Renal cortex interstitium (tissue), 11 donors: Measurements from ENCODE around the gene MRPS12. TPM values are rescaled to one million over a fixed set of nuclear protein-coding genes. Genes with fewer than 3 reads are reported as not detected.

Source experiments
- DNase-seq, 11 donors: peaks; one replicate each; pipeline ENCODE4 v3.0.0-alpha.2; 2013; ENCODE audit warnings: low read depth in 9 of 11, low spot score in 4 of 11; ENCODE audit errors: extremely low read depth in 1 of 11
- polyA plus RNA-seq, 3 donors: library from polyadenylated mRNA; unstranded; fragments of 120-200 nt; gene quantifications; one replicate each; pipeline ENCODE4 v1.2.1, GENCODE V29; 2013; ENCODE audit not compliant: insufficient read length in 3 of 3

Gene MRPS12
- polyA plus RNA-seq, 3 donors = 15.2 to 27.4 (median 26.5) TPM

DNA sequence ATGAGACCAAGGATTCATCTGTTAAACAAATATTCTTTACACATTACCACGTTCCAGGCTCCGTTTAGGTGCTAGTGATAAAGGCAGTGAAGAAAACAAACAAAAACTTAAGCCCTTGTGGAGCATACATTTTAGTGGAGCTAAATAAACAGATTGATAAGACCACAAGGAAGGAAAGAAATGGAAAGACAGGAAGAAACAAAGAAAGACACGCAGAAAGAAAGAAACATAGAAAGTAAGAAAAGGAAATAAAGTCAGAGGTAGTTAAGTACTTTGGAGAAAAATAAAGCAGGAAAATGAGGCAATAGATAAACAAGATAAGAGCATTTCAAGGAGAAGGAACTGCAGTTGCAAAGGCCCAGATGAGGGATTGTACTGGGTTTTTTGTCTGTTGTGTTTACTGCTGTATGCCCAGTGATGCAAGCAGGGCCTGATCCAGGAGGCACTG, 30.0 kb upstream of the MRPS12 start:
- no peak for DNase-seq

DNA sequence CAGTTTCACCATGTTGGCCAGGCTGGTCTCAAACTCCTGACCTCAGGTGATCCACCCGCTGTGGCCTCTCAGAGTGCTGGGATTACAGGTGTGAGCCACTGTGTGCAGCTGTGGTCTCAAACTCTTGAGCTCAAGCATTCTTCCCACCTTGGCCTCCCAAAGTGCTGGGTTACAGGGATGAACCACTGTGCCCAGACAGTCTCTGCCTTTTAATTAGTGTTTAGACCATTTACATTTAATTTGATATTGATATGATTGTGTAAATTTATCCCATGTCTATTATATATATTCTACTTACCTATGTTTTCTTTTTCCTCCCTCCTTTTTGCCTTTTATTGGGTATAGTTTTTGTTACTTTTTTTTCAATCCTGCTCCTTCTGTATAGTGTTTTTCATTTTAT, 29.1 kb upstream of the MRPS12 start:
- DNase-seq = no peak

DNA sequence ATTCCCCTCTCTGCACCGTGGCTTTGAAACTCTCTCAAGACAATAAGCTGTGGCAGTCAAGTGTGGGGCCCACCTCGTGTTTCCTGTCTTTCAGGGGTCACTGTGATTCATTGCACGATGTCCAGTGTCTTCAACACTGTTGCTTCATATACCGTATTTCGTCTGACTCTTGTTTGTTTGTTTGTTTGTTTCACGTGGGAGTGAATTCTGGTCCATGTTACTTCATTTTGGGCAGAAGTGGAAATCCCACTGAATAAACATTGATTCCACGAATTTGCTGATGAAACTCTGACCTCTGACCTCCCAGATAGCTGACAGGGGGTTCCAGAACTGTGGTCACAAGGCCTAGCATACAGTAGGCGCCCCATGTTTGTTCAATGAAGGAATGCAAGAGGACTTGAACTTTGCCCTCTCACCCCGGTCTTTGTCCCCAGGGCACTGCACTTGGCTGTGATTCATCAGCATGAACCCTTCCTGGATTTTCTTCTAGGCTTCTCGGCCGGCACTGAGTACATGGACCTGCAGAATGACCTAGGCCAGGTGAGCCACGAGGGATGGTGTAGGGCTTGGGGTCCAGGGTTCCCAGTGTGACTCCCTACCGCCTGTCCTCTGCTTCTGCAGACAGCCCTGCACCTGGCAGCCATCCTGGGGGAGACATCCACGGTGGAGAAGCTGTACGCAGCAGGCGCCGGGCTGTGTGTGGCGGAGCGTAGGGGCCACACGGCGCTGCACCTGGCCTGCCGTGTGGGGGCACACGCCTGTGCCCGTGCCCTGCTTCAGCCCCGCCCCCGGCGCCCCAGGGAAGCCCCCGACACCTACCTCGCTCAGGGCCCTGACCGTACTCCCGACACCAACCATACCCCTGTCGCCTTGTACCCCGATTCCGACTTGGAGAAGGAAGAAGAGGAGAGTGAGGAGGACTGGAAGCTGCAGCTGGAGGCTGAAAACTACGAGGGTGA, 25.9 kb upstream of the MRPS12 start:
- no peak for DNase-seq

DNA sequence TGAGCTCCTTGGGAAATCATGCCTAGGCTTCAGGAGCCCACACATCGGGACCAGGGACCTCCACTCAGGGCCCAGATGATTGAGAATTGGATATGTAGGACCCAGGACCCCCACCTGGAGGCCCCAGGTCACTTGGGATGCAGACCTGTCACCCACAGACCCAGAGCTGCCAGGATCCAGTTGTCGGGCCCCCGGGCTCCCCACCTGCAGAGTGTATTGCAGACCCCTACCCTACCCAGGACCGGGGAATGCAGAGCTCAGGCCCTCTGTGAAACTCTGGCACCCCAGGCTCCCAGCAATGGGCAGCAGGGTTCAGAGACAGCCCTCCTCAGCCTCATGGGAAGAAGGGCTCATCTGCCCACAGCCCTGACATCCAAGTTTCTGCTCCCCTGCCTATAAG, 25.1 kb upstream of the MRPS12 start:
- no peak for DNase-seq

DNA sequence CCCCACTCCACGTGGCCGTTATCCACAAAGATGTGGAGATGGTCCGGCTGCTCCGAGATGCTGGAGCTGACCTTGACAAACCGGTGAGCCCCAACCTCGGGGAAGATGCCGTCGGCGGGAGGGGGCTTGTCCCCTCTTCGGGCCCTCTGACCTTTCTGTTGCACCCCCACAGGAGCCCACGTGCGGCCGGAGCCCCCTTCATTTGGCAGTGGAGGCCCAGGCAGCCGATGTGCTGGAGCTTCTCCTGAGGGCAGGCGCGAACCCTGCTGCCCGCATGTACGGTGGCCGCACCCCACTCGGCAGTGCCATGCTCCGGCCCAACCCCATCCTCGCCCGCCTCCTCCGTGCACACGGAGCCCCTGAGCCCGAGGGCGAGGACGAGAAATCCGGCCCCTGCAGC, 23.5 kb upstream of the MRPS12 start:
- DNase-seq = no peak

DNA sequence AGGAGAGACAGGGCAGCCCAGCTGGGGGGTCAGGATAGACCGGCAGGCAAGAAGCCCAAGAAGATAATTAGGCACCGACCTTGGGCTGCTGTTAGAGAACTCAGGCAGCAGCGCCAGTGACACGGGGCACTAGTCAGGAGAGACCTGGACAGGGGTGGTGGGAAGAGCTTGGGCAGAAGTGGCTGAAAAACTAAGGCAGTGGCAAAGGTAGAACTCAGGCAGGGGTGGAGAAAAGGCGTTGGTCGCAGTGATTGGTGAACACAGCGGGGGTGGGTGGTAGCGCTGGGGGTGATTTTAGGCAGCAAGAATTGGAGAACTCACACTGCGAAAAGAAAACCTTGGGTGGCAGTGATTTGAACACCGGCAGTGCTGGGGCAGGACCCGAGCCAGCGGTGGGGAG, 23.1 kb upstream of the MRPS12 start:
- no peak for DNase-seq

DNA sequence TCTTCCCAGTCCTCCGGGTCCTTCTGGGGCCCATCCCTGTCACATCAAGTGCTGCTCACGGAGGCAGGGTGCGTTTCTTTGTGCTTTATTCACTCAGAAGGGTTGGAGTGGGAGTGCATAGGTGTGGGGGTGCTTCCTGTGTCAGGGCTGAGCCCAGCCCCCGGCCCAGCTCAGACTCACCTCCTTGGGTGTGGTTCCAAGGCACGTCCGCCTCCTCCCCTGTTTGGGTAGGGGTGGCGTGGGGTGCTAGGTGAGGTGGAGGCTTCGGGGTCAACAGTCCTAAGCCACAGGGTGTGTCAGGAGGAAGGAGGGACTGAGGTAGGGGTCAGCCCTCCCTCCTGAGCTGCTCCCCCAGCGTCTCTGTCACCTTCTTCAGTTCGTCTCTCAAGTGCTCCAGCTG, 21.8 kb upstream of the MRPS12 start:
- DNase-seq = no peak

DNA sequence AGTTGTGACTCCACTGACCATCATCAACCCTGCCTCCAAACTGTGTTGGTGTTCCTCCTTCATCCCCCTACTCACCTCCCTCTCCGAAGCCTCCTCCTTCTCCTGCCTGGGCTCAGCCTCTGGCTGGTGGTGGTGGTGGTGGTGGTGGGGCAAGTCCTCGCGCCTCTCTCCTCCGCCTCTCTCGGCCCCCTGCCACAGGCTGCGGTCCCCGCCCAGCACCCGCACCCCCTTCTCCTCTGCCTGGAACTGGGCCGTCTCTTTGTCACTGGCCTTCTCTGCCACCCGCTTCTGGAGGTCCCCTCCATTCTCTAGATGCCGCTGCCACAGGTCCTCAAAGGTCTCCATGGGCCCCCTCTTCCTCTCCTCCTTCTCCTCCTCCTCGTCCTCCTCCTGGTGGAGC, 20.3 kb upstream of the MRPS12 start:
- DNase-seq = no peak

DNA sequence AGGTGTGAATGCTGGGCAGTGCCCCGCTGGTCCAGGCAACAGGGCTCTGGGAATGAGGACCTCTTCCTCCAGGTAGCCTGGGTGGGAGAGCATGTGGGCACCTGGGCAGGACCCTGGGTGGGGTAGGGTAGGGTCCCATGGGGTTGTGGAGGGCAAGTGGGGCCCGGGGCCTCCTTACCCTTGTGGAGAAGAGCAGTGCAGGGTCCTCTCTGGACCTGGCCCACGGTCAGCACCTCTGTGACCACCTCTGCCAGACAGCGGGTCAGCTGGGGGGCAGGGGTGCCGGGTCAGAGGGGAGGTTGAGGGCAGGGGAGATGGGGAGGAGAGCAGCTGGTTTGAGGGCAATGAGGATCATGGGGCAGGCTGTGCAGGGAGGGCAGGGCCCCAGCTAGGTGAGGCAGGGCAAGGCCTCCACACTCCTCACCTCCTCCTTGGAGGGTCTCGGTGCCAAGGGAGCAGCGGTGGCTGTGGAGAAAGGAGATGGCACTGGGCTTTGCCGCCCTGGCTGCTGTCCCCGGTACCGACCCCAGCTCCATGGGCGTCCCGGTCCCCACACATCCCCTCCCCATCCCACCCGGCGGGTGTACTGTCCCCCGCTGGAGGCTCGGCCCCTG, 19.2 kb upstream of the MRPS12 start:
- no peak for DNase-seq

DNA sequence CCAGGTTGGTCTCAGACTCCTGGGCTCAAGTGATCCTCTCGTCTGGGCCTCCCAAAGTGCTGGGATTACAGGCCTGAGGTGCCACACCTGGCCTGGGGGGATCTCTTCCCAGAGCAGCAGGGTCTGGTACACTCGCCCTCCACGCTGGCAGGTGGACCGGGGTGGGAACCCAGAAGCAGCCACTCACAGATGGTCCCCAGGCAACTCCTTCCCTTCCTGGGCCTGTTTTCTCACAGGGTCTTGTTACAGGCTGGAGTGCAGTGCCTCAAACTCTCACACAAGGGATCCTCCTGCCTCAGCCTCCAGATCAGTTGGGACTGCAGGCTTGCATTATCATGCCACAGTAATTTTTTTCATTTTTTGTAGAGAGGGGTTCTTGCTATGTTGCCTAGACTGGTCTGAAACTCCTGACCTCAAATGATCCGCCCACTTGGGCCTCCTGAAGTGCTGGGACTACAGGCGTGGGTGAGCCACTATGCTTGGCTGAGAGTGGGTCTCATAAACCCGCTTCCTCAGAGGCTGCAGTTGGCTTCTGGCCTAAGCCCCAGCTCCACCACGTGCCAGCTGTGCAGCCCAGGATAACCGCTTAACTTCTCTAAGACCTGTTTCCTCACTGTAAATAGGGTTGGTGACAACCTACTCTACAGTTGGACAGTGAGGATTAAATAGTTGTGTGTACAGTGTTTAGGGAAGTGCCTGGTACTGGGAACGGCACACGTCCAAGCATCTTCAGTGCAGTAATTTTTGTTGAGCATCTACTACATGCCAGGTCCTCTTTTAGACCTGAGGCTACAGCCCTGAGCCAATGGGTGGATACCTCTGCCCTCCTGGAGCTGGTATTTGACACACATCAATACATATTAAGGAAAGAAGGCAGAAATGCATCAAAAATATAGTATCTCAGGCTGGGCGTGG, 17.9 kb upstream of the MRPS12 start:
- no peak for DNase-seq

DNA sequence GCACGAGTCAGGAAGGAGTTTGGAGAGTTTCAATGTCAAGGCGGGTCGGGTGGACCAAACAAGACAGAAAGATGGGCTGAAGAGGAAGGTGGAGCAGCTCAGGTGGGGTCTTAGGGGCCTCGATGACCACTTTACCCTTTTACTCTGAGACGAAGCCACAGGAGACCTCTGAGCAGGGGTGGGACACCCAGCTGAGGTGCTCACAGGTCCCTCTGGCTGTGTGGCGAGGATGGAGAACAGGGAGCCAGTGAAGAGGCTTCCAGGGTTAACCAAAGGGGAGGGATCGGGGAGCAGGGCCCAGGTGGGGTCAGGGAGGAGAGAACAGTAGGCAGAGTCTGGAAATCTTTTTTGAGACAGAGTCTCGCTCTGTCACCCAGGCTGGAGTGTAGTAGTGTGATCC, 16.8 kb upstream of the MRPS12 start:
- no peak for DNase-seq

DNA sequence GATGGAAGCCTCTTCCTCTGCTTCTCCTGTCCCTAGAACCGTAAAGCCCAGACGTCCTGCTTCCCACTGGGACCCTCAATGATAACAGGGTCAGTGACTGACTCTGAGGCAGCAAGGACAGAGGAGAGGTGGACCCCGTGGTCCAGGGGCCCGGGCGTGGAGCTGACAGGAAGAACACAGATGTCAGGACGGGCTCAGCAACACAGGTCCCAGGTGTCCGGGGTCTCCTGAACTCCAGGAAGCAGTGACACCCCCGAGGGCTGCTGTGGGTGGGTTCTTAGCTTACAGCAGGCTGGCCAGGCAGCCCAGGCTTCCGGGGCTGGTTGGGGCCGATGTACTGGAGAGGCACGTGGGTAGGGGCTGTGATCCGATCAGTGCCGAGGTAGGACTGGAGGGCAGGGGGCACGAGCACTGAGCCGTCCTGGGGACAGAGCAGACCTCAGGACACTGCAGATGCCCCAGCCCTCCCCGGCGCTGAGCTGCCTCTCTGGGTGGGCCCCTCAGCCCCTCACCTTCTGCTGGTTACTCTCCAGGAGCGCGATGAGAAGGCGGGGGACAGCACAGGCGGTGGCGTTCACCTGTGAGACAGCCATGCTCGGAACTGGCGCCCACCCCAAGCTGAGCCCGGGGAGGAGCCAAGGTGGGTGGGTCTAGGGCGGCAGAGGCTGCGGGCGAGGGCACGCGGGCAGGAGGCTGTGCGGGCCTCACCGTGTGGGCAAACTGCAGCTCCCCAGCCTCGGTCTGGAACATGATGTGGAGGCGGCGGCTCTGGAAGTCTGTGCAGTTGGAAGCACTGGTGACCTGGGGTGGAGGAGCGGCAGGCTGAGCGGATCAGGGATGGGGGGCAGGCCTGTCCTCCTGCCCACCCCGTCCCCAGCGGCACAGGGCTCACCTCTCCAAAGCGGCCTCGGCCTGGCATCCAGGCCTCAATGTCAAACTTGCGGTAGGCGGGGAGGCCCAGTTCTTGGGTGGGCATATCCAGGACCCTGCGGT, 15.1 kb upstream of the MRPS12 start:
- DNase-seq = no peak

DNA sequence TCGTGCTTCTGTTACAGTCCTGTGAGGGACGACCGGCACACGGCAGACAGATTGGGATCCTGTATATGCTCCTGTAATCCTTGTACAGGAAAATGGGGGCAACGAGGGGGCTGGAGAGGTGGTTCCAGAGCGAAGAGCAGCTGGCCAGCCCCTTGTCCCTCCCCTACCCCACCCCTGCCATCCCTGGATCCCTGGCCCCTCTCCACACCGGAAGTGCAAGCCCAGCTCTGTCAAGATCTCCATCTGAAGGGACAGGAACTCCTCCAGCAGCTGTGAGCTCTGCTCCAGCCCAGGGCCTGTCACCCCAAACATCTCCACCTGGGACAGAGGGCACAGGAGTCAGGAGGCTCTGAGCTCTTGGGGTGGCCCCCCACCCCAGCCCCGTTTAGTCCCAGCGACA, 13.2 kb upstream of the MRPS12 start:
- no peak for DNase-seq

DNA sequence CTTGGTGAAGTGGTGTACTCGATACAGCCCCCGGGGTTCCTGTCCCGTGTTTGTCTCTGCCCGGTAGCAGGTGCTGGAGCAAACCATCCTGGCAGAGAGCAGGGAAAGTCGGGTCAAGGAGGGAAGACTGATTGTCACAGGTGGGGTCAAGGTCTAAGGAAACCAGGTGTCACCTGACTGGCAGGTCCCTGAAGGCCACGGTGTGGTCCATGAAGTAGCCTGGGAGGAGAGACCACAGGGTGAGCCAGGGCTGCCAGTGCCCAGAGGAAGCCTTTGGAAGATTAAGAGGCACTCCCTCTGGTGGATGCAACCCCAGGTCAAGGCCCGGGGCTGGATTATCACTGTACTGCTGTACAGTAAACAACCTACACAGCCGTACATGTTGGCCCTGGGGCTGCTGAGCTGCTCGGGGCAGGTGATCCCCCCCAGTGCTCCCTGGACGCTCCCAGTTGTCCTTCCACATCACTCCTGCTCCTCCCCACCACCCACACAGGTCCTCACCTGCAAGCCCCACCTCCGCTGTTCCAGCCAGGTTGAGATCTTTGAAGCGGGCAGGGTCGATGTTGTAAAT, 12.7 kb upstream of the MRPS12 start:
- no peak for DNase-seq

DNA sequence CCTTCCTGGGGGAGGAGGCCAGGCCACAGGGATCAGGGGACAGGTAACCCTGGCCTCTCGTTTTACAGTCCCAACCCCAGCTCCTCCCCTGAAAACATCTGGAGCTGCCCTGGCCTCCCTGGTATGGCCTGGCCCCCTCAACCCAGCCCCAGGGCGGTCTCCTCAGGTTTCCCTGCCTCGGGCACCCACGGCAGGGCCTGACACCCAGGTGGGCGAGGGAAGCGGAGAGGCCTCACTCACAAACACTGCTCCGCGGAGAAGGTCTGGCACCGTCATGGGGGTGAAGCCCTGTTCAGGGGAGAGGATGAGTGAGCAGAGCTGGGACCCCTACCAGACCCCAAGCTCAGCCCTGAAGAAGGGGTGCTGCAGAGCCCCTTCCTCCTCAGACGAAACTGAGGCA, 12.2 kb upstream of the MRPS12 start:
- no peak for DNase-seq

DNA sequence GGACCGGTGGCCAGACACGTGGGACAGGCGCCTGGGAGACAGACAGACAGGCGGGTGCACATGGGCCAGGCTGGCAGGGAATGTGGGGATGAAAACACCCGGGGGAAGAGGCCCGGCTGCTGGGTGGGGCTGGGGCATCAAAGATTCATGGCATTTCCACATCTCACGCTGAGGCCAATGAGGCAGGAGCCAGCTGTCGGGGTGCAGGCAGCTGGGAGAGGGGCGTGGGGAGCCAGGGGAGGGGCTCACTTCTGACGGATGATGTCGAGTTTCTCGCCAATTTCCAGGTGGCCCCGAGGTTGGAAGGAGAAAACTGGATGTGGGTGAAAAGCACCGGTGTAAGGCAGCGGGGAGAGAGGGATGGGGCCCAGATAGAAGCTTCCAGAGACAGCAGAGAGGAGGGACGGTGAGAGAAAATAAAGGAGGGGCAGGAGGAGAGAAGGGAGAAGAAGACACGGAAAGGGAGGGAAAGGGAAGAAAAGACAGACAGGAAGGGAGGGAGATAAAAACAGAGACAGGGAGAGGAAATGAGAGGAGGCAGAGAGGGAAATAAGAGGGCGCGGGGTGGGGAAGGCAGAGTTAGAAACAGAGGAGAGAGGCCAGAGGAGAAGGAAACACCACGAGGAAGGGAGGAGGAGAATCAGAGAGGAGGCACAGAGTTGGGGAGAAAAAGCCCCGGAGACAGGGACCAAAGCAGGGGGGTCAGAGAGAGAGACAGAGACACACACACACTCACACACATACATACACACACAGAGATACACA, 10.7 kb upstream of the MRPS12 start:
- DNase-seq = no peak

DNA sequence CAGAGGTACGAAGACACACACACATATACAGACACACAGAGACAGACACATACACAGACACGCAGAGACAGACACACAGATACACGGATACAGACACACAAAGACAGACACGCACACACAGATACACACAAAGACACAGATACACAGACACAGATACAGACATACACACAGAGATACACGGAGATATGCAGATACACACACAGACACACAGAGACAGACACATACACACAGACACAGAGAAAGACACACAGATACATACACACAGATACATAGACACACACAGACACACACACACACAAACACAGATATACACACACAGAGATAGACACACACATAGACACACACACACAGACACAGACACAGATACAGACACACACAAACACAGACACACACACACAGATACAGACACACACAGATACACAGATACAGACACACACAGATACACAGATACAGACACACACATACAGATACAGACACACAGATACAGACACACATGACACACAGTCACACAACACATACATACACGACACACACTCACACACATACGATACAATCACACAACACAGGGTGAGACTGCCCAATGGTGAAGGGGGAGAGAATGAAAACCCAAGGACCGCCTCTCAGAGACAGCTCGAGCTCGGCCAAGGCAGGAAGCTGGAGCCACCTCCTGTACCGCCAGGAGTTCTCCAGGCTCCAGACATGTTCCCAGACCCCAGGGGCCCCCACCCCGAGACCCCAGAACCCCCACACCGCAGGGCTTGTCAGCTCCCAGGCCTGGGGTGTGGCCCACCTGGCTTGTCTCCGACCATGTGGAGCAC, 9.9 kb upstream of the MRPS12 start:
- no peak for DNase-seq
